ENCODE results near the gene SOD2. TPM values are rescaled to one million over a fixed set of nuclear protein-coding genes. Genes with fewer than 3 reads are reported as not detected.

SOD2 gene
- total and polyA plus RNA-seq, 2 donors (not counting 1 experiment from before 2014, with no cell fraction given) = 66.0 to 94.7 TPM

DNA sequence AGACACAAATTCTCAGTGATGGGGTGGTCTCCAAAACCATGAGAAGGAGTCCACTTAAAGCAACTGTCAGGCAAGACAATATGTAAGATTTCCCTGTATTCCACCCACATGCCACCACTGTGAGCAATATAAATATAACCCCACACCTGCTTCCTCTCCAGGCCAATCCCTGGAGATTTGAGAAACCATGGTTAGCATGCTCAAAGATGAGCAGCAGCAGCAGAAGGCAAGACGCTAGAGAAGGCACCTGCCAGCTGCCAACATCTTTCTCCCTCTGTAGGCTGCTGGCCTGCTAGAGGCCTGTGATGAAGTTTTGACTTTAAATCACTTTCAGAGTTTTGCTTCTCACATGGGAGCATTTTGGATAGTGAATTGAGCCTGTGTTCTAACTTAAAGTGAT lies 7.9 kb upstream of the SOD2 start:
- Mint-ChIP-seq H3K4me3 (no peak overlapping the region), H3K9me3 (ENCODE audit: insufficient read depth) (no peaks in the 10 kb centered on the region), H3K27me3 (no peaks in the 10 kb centered on the region), H3K4me1 (peaks cover 13% of the 10 kb centered on the region), H3K27ac (no peak overlapping the region)
- H3K79me2 ChIP-seq (ENCODE audit: control insufficient read depth, insufficient read depth, low read length) = peaks cover 15% of the 10 kb centered on the region
- TF ChIP-seq, protein P1, sequence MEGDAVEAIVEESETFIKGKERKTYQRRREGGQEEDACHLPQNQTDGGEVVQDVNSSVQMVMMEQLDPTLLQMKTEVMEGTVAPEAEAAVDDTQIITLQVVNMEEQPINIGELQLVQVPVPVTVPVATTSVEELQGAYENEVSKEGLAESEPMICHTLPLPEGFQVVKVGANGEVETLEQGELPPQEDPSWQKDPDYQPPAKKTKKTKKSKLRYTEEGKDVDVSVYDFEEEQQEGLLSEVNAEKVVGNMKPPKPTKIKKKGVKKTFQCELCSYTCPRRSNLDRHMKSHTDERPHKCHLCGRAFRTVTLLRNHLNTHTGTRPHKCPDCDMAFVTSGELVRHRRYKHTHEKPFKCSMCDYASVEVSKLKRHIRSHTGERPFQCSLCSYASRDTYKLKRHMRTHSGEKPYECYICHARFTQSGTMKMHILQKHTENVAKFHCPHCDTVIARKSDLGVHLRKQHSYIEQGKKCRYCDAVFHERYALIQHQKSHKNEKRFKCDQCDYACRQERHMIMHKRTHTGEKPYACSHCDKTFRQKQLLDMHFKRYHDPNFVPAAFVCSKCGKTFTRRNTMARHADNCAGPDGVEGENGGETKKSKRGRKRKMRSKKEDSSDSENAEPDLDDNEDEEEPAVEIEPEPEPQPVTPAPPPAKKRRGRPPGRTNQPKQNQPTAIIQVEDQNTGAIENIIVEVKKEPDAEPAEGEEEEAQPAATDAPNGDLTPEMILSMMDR (IDR thresholded peaks at IDR 0.05) = no peak
- no peak for TF ChIP-seq EZH2 (IDR thresholded peaks at IDR 0.05; ENCODE audit: borderline replicate concordance, insufficient read depth, low read depth, low read length, poor library complexity, severe bottlenecking)
- peaks cover 0 to 6% (median 0%) of the 10 kb centered on the region in 3 donors for H3K9me3 ChIP-seq (ENCODE audit: control extremely low read depth in 1 of 3, control insufficient read depth in 2 of 3, insufficient read depth in 1 of 3, low read length in 2 of 3)
- no peak overlapping the region for H2AFZ ChIP-seq (ENCODE audit: insufficient read depth, low read depth, low read length, poor library complexity, severe bottlenecking)
- no peaks in the 10 kb centered on the region for H4K20me1 ChIP-seq (ENCODE audit: control insufficient read depth, insufficient read depth, low read length, poor library complexity, severe bottlenecking)
- H3K4me3 ChIP-seq (ENCODE audit: control extremely low read depth in 1 of 5, extremely low read depth in 1 of 5, insufficient read depth in 1 of 5, low read depth in 2 of 5, low read length in 4 of 5) = no peak overlapping the region
- no peaks in the 10 kb centered on the region for H3K27me3 ChIP-seq (replicated peaks in 1 of 4; ENCODE audit: control extremely low read depth in 1 of 4, control insufficient read depth in 3 of 4, insufficient read depth in 4 of 4, low read length in 3 of 4)
- CTCF ChIA-PET = interaction anchor here (0.5 to 1.9 kb wide), 3 partner anchors 9 to 89 kb away, joined by 3 to 5 read pairs (median 5); partner anchors contain the start of gene TCP1
- peaks cover 6 to 7% of the 10 kb centered on the region in 2 donors for H3K4me1 ChIP-seq (ENCODE audit: control insufficient read depth in 2 of 2, insufficient read depth in 2 of 2, low read length in 2 of 2)
- no CpG with 5 or more reads among the region's 1 CpG for WGBS (ENCODE audit: insufficient coverage)
- no peak overlapping the region for H3K4me2 ChIP-seq (replicated peaks; ENCODE audit: low read depth, low read length, poor library complexity, severe bottlenecking)
- peak; percentile 29 for DNase-seq
- H3K27ac ChIP-seq (ENCODE audit: low read length in 2 of 2) = no peak overlapping the region
- intact Hi-C loops (cut with micrococcal nuclease) = no loop called here
- no peaks in the 10 kb centered on the region for H3K36me3 ChIP-seq (replicated peaks in 1 of 2; ENCODE audit: control extremely low read depth in 1 of 2, control insufficient read depth in 1 of 2, extremely low read depth in 1 of 2, insufficient read depth in 2 of 2, low read length in 1 of 2)
- ATAC-seq (ENCODE audit: low read depth) = peak; percentile 60
- POLR2A ChIA-PET = no interaction called here
- peak overlapping the region; percentile 9 for H3K9ac ChIP-seq (ENCODE audit: low read length)

DNA sequence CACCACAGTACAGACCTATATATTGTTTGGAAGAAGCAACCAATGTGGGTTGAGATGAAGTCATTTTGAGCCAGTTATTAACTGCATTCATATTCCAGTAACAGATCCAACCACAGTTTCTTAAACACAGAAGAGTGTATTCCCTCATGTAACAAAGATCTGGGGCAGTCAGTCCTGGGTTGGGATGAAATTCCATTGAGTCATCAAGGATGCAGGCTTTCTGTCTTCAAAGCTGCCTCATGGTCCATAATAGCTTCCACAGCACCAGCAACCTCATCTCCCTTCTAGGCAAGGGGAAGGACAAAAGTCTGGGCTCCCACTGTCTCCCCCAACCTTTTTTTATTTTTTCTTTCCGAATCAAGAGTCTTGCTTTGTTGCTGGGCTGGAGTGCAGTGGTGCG lies 2.9 kb upstream of the SOD2 start:
- 100% methylated on average over 1 of the region's 2 CpGs for WGBS (ENCODE audit: insufficient coverage)
- Histone ChIP-seq H3K9ac (ENCODE audit: low read length) (no peak overlapping the region), H3K27me3 (replicated peaks in 1 of 4; ENCODE audit: control extremely low read depth in 1 of 4, control insufficient read depth in 3 of 4, insufficient read depth in 4 of 4, low read length in 3 of 4) (no peaks in the 10 kb centered on the region), H3K9me3 (ENCODE audit: control extremely low read depth in 1 of 3, control insufficient read depth in 2 of 3, insufficient read depth in 1 of 3, low read length in 2 of 3) (no peaks in the 10 kb centered on the region), H3K36me3 (replicated peaks in 1 of 2; ENCODE audit: control extremely low read depth in 1 of 2, control insufficient read depth in 1 of 2, extremely low read depth in 1 of 2, insufficient read depth in 2 of 2, low read length in 1 of 2) (no peaks in the 10 kb centered on the region), H2AFZ (ENCODE audit: insufficient read depth, low read depth, low read length, poor library complexity, severe bottlenecking) (no peak overlapping the region), H3K79me2 (ENCODE audit: control insufficient read depth, insufficient read depth, low read length) (peaks cover 10% of the 10 kb centered on the region), H3K4me2 (replicated peaks; ENCODE audit: low read depth, low read length, poor library complexity, severe bottlenecking) (no peak overlapping the region), H3K4me3 (ENCODE audit: control extremely low read depth in 1 of 5, extremely low read depth in 1 of 5, insufficient read depth in 1 of 5, low read depth in 2 of 5, low read length in 4 of 5) (no peak overlapping the region), H3K27ac (ENCODE audit: low read length in 2 of 2) (no peak overlapping the region), H4K20me1 (ENCODE audit: control insufficient read depth, insufficient read depth, low read length, poor library complexity, severe bottlenecking) (peaks cover 11% of the 10 kb centered on the region), H3K4me1 (ENCODE audit: control insufficient read depth in 2 of 2, insufficient read depth in 2 of 2, low read length in 2 of 2) (peaks cover 29 to 36% of the 10 kb centered on the region in 2 donors)
- TF ChIP-seq EZH2 (IDR thresholded peaks at IDR 0.05; ENCODE audit: borderline replicate concordance, insufficient read depth, low read depth, low read length, poor library complexity, severe bottlenecking) = no peak
- TF ChIP-seq, protein P1 (IDR thresholded peaks at IDR 0.05) = no peak
- Mint-ChIP-seq H3K9me3 (ENCODE audit: insufficient read depth) (no peaks in the 10 kb centered on the region), H3K4me1 (peaks cover 32% of the 10 kb centered on the region), H3K27ac (peak overlapping the region; percentile 59), H3K27me3 (no peaks in the 10 kb centered on the region), H3K4me3 (no peak overlapping the region)
- POLR2A ChIA-PET = interaction anchor here (0.5 to 5.4 kb wide), 3 partner anchors 23 to 66 kb away, joined by 3 to 58 read pairs (median 4); partner anchors contain the start of genes ACAT2 and WTAP
- DNase-seq (no peak), ATAC-seq (ENCODE audit: low read depth) (no peak)
- intact Hi-C loops (cut with micrococcal nuclease) = loop anchor here (10.0 kb wide), 1 partner anchor 1299 kb away; the partner anchor contains the start of gene MAP3K4
- CTCF ChIA-PET = interaction anchor here (1.1 to 1.2 kb wide), 2 partner anchors 30 to 63 kb away, joined by 3 to 4 read pairs; no protein-coding TSS in a partner anchor

Measured in B cell (primary cell).